ENCODE data around the gene AK9.

Gene AK9

DNA sequence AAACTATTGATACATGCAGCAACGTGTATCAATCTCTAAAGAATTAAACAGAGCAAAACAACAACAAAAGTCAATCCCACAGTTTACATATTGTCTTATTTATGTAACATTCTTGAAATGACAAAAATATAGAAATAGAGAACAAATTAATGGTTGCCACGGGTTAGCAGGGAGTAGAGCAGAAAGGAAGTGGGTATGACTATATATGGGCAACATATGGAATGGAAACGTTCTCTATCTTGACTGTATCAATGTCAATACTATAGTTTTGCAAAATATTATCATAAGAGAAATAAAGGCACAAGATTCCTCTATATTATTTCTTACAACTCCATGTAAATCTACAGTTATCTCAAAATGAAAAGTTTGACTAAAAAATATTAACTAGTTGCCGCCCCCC is 12.8 kb downstream of the AK9 start:
- no peak overlapping the region for H3K4me3 ChIP-seq (ENCODE audit: low read depth, low read length)
- TF ChIP-seq, protein P1, sequence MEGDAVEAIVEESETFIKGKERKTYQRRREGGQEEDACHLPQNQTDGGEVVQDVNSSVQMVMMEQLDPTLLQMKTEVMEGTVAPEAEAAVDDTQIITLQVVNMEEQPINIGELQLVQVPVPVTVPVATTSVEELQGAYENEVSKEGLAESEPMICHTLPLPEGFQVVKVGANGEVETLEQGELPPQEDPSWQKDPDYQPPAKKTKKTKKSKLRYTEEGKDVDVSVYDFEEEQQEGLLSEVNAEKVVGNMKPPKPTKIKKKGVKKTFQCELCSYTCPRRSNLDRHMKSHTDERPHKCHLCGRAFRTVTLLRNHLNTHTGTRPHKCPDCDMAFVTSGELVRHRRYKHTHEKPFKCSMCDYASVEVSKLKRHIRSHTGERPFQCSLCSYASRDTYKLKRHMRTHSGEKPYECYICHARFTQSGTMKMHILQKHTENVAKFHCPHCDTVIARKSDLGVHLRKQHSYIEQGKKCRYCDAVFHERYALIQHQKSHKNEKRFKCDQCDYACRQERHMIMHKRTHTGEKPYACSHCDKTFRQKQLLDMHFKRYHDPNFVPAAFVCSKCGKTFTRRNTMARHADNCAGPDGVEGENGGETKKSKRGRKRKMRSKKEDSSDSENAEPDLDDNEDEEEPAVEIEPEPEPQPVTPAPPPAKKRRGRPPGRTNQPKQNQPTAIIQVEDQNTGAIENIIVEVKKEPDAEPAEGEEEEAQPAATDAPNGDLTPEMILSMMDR (IDR thresholded peaks at IDR 0.05; ENCODE audit: low read depth, low read length, missing control alignments) = no peak
- DNase-seq (ENCODE audit: low read depth) = no peak

DNA sequence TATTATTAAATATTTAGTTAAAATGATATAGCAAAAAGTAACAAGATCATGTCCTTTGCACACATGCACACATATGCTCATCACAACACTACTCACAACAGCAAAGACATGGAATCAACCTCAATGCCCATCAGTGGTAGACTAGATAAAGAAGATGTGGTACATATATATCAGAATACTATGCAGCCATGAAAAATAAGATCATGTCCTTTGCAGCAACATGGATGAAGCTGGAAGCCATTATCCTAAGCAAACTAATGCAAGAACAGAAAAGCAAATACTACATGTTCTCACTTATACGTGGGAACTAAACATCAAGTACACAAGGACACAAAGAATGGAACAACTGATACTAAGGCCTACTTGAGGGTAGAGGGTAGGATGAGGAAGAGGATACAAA is 14.3 kb downstream of the AK9 start:
- no peak overlapping the region for H3K4me3 ChIP-seq (ENCODE audit: low read depth, low read length)
- TF ChIP-seq, protein P1 (IDR thresholded peaks at IDR 0.05; ENCODE audit: low read depth, low read length, missing control alignments) = no peak
- no peak for DNase-seq (ENCODE audit: low read depth)

DNA sequence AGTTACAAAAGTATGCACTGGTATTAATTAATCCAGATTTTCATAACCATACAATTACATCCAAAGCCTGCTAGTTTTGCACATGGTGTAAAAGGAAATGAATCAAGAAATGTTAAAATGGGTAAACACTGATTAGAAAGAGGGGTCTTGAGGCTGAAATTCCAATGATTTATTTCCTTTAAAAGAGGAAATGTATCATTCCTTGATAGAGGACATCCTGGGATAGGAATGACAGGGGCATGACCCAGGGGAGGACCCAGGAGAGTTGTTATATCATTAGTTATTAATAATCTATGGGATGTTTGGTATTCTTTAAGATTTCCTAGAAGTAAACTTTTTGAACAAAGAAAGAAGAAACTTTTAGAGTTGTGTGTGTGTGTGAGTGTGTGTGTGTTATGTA is 18.2 kb downstream of the AK9 start:
- DNase-seq (ENCODE audit: low read depth) = no peak
- TF ChIP-seq, protein P1 (IDR thresholded peaks at IDR 0.05; ENCODE audit: low read depth, low read length, missing control alignments) = no peak
- H3K4me3 ChIP-seq (ENCODE audit: low read depth, low read length) = no peak overlapping the region

DNA sequence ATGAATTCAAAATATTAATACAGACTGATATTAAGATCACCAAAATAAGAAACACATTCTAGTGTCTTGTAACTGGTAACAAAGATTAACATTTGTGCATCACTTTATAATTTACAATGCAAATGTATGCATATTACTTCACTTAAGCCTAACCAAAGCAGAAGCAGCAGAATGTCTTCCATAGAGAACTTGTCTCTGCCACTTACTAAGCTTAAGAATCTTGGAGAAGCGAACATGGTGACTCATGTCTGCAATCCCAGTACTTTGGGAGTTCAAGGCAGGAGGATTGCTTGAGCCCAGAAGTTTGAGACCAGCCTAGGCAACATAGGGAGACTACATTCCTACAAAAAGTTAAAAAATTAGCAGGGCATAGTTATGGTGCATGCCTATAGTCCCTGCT is 18.8 kb downstream of the AK9 start:
- TF ChIP-seq, protein P1 (IDR thresholded peaks at IDR 0.05; ENCODE audit: low read depth, low read length, missing control alignments) = no peak

DNA sequence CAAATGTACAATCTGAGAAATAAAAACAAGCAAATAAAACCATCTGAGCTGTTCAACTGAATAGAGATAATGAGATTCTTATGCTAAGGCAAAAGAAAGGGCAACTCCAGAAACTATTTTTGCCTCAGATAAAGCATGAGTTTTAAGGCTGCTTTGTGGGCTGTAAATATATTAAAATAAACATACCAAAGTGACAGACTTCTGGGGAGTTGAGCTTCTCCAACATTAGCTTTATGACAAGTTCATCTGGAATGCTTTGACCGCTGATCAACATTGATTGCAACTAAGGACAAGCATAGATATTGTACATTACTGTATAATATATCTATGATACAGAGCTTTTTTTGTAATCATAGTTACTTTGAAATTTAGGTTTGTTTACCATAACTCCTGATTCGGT is 19.3 kb downstream of the AK9 start:
- H3K4me3 ChIP-seq (ENCODE audit: low read depth, low read length) = no peak overlapping the region
- DNase-seq (ENCODE audit: low read depth) = no peak
- TF ChIP-seq, protein P1 (IDR thresholded peaks at IDR 0.05; ENCODE audit: low read depth, low read length, missing control alignments) = no peak

More for the DNA sequence above, 18.8 kb downstream of the AK9 start:
- no peak overlapping the region for H3K4me3 ChIP-seq (ENCODE audit: low read depth, low read length)
- no peak for DNase-seq (ENCODE audit: low read depth)

DNA sequence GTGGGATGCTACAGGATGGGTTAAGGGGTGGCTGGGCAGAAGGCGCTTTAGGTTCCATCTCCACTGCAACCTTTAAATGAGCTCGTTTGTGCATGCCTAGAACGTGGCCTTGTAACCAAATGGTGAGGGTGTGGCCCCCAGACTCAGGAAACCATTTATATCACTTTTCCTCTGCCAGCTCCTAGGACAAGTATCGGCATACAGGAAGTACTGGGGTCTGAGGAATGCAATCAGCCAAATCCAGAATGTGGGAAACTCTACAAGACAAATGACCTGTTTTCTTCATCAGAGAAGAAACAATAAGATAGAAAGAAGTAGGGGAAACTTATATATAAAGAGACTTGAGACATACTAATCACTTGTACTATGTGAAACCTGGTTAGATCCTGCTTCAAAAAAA is 21.2 kb downstream of the AK9 start:
- no peak for DNase-seq (ENCODE audit: low read depth)
- no peak overlapping the region for H3K4me3 ChIP-seq (ENCODE audit: low read depth, low read length)
- TF ChIP-seq, protein P1 (IDR thresholded peaks at IDR 0.05; ENCODE audit: low read depth, low read length, missing control alignments) = no peak

DNA sequence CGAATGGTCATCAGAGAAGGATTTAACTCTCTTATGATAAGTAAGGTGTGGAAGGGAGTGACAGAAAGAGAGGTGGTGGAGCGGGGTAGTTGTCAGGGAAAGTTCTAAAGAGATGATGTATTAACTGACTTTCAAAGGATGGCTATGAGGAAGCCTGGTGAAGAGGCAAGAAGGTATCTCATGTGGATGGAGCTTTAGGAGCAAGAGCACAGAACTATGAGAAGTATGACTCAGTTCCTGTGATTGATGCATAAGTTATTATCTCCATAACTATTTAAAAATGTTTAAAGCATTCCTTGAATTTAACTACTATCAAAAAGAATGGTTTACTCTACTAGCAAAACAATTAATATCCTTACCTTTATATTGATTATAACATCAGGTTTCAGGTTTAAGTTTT is 28.8 kb downstream of the AK9 start:
- DNase-seq (ENCODE audit: low read depth) = no peak
- TF ChIP-seq, protein P1 (IDR thresholded peaks at IDR 0.05; ENCODE audit: low read depth, low read length, missing control alignments) = no peak
- no peak overlapping the region for H3K4me3 ChIP-seq (ENCODE audit: low read depth, low read length)
